ENCODE data around the gene OR10H1. TPM values are rescaled to one million over a fixed set of nuclear protein-coding genes. Genes with fewer than 3 reads are reported as not detected.
A peak's percentile ranks its signal among the peaks of the same experiment; 100 is the strongest.

Gene OR10H1
- total RNA-seq, 1 experiment from 2014 or later, result 0.17 TPM

DNA sequence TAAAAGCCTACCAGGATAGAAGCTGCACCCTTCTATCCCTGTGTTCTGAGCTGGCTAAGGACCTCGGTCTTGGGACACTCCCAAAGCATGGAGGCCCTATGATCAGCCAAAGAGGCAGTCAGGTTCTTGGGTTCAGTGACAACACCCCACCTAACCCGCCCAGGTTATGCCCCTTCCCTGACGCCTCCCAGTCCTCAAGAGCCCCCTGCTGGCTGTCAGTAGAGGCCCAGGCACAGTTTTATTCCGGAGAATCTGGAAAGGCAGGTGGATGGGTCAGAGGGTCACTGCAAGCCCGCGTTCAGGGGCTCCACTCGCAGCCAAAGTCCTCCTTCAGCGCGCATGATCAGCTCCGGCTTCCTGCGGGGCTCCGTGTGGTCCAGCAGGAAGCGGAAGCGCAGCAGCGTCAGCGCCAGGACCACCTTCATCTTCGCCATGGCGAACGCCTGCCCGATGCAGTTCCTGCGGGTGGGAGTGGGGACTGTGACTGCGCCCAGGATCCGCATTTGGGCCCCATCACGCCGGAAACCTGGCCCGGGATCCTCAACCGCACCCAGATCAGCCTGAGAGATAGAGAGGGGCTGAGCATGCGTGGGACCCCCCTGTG, 55.4 kb downstream of the OR10H1 start:
- no peaks in the 10 kb centered on the region for H3K36me3 ChIP-seq (ENCODE audit: control insufficient read depth in 1 of 2, insufficient read depth in 2 of 2, low read length in 2 of 2)
- no peaks in the 10 kb centered on the region for H3K79me2 ChIP-seq (ENCODE audit: insufficient read depth, low read length)
- no peak overlapping the region for H3K27ac ChIP-seq (ENCODE audit: low read depth, low read length)
- peak; percentile 78 for ATAC-seq
- H3K9ac ChIP-seq (ENCODE audit: low read length), result no peak overlapping the region
- TF ChIP-seq, protein P1, sequence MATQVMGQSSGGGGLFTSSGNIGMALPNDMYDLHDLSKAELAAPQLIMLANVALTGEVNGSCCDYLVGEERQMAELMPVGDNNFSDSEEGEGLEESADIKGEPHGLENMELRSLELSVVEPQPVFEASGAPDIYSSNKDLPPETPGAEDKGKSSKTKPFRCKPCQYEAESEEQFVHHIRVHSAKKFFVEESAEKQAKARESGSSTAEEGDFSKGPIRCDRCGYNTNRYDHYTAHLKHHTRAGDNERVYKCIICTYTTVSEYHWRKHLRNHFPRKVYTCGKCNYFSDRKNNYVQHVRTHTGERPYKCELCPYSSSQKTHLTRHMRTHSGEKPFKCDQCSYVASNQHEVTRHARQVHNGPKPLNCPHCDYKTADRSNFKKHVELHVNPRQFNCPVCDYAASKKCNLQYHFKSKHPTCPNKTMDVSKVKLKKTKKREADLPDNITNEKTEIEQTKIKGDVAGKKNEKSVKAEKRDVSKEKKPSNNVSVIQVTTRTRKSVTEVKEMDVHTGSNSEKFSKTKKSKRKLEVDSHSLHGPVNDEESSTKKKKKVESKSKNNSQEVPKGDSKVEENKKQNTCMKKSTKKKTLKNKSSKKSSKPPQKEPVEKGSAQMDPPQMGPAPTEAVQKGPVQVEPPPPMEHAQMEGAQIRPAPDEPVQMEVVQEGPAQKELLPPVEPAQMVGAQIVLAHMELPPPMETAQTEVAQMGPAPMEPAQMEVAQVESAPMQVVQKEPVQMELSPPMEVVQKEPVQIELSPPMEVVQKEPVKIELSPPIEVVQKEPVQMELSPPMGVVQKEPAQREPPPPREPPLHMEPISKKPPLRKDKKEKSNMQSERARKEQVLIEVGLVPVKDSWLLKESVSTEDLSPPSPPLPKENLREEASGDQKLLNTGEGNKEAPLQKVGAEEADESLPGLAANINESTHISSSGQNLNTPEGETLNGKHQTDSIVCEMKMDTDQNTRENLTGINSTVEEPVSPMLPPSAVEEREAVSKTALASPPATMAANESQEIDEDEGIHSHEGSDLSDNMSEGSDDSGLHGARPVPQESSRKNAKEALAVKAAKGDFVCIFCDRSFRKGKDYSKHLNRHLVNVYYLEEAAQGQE (IDR thresholded peaks at IDR 0.05; ENCODE audit: low read depth), result peak; percentile 4; the same call in 1 of the 2 replicates
- TF ChIP-seq CTCF (IDR thresholded peaks at IDR 0.05 in 2 of 3, conservative IDR thresholded peaks at IDR 0.05 in 1 of 3; ENCODE audit: borderline replicate concordance in 1 of 3, insufficient read depth in 1 of 3, low read depth in 2 of 3, low read length in 2 of 3), result peak; percentile 52 to 71 (median 69); a peak in 5 of 6 replicates
- TF ChIP-seq RAD21 (IDR thresholded peaks at IDR 0.05; ENCODE audit: low read depth), result peak; percentile 70
- TF ChIP-seq ATF3 (IDR thresholded peaks at IDR 0.05), result no peak
- ChIA-PET RAD21 (ENCODE audit: low non-redundant PET in 1 of 2, low total read pairs in 2 of 2, uncharacterized antibody in 2 of 2, unreplicated experiment in 2 of 2) (no interaction called here), POLR2A (no interaction called here), CTCF (no interaction called here)
- H3K27me3 ChIP-seq (ENCODE audit: insufficient read depth, low read length), result peaks cover 20% of the 10 kb centered on the region
- H3K4me3 ChIP-seq (replicated peaks in 1 of 2; ENCODE audit: low read depth in 1 of 2, low read length in 2 of 2), result no peak overlapping the region
- no TSS peak for BruUV-seq (replicated peaks)
- intact Hi-C loops (cut with micrococcal nuclease), result loop anchor here (1.0 to 5.0 kb wide), 2 partner anchors 131 to 178 kb away; no protein-coding TSS in a partner anchor
- no peaks in the 10 kb centered on the region for H3K9me3 ChIP-seq (ENCODE audit: control insufficient read depth in 1 of 2, insufficient read depth in 1 of 2, low read depth in 1 of 2, low read length in 2 of 2)
- no peak overlapping the region for H3K4me2 ChIP-seq (ENCODE audit: low read length)
- DNase-seq (ENCODE audit: low read depth, low spot score), result peak; percentile 12
- H2AFZ ChIP-seq (ENCODE audit: low read depth, low read length, poor library complexity, severe bottlenecking), result no peak overlapping the region
- no peaks in the 10 kb centered on the region for H3K9me2 ChIP-seq (ENCODE audit: insufficient read depth)
- no peaks in the 10 kb centered on the region for H3K4me1 ChIP-seq (ENCODE audit: control insufficient read depth in 1 of 2, insufficient read depth in 2 of 2, low read length in 2 of 2)
- no peaks in the 10 kb centered on the region for H4K20me1 ChIP-seq (ENCODE audit: insufficient read depth)

Data from HCT116 (cell line).